GM18951 (cell line): Measurements from ENCODE around the gene MYADML2.
"Not testable (repeated sequence)": the region's sequence is repeated elsewhere in the genome, so short reads cannot be mapped to it uniquely, and the experiment has no call there.

ENCODE experiments used
- POLR2A ChIP-seq: IDR thresholded peaks from 4 replicates; pipeline ENCODE4 v1.6.1; 2011; ENCODE audit warnings: mild to moderate bottlenecking; ENCODE audit not compliant: insufficient read length, insufficient read depth; ENCODE audit errors: extremely low read depth
- in situ Hi-C: fragments of 300-500 bp; cut with MboI; formaldehyde crosslinking; loops from one replicate; pipeline ENCODE4 v1.12.0; 2022; ENCODE audit warnings: low sequenced_read_pairs, mixed read lengths, inconsistent platforms; ENCODE audit not compliant: unreplicated experiment

MYADML2 gene

DNA sequence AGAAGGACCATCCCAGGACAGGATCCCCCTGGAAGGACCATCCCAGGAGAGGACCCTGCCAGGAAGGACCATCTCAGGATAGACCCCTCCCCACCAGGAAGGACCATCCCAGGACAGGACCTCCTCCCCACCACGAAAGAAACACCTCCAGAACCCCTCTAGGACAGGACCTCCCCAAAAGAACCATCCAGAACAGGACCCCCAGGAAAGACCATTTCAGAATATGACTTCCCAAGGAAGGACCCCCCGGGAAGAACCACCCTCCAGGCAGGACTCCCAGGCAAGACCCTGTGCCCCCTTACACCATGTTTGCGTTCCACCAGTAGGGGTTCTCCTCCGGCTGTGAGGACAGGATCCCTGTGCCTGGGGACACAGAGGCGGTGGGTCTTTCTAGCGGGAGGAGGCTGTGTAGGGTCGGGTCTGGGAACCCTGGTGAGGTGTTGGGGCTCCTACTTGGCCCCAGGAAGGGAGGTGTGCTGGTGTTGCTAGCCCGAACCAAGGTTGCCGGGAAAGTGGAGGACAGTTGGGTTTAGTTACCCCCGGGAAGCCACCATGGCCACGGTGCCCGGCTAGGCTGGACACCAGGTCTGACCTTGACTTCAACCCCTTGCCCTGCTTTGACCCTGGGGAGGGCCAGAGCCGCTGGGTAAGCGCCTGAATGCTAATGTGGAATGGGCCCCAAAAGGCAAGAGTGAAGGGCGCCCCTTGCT lies 11.8 kb upstream of the MYADML2 start:
- TF ChIP-seq POLR2A, result no peak

DNA sequence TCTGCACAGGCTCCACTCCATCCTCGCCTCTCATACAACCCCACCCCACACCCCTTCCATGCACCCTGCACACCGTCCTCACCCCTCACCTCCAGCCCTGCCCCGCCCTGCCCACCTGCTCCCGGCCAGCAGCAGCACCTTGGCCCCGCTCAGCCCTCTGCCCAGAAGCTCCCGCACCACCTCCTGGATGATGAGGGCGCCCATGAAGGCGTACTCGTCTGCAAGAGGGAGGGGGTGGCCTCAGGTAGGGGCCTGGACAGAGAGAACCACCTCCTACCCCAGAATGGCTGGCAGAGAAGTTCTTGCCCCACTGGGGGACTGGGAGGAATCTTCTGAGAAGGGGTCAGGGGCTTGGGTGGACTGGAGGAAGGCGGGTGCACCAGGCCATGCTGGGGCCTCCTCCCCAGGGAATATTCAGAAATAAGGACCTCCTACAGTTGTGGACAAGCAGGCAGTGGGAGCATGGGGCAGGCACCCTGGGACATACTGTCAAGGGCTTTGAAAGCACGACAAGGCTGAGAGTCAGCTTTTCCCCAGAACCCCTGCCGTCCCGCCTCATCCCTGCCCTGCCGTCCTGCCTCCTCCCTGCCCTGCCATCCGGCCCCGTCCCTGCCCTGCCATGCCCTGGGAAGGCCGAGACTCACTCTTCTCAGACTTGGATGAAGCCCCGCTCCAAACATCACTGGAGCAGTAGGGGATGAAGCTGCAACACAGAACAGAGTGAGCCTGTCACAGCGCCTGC lies 10.8 kb upstream of the MYADML2 start:
- in situ Hi-C loops, result no loop called here
- no peak for TF ChIP-seq POLR2A

More for the DNA sequence above, 11.8 kb upstream of the MYADML2 start:
- in situ Hi-C loops, result no loop called here

DNA sequence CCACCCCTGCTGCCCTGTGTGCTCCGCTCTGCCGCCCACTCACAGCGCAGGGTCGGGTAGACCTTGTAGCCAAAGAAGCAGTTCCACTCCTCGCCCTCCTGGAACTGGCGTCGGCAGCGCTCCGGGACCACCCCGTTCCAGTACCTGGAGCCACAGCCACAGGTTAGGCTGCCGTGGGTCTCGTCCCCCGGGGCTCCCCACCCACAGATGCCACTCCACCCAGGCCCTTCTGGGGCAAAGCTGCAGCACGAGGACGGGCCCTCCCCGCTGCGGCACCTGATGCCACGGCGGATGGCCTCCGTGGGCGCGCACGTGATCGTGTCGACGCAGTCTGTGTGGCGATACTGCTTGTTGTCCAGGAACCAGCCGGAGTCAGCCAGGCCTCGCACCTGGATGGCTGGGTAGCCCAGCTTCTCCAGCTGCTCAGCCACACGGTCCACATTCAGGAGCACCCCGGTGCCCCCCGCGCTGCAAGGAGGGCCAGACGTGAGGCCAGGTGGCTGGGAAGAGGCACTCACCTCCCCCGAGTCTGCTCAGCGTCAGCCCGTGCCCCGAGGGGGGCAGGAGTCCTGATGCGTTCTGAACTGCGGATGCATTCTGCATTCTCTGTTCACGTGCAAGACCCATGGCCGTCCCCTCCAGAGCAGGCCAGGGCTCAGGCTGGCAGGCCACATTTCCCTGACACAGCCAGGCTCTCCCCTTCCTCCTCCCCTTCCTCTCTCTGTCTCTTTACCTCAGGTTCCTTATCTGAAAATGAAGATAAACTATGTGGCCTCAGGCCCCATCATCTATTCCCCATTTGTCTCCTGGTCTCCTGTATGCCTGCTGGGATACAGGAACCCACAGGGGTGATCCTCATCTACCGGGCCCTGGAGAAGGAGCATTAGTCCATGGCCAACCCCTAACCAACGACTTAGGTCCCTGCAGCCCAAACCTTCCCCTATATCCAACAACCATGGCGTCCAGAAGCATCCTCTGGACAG lies 9.9 kb upstream of the MYADML2 start:
- in situ Hi-C loops, result no loop called here
- no peak for TF ChIP-seq POLR2A

DNA sequence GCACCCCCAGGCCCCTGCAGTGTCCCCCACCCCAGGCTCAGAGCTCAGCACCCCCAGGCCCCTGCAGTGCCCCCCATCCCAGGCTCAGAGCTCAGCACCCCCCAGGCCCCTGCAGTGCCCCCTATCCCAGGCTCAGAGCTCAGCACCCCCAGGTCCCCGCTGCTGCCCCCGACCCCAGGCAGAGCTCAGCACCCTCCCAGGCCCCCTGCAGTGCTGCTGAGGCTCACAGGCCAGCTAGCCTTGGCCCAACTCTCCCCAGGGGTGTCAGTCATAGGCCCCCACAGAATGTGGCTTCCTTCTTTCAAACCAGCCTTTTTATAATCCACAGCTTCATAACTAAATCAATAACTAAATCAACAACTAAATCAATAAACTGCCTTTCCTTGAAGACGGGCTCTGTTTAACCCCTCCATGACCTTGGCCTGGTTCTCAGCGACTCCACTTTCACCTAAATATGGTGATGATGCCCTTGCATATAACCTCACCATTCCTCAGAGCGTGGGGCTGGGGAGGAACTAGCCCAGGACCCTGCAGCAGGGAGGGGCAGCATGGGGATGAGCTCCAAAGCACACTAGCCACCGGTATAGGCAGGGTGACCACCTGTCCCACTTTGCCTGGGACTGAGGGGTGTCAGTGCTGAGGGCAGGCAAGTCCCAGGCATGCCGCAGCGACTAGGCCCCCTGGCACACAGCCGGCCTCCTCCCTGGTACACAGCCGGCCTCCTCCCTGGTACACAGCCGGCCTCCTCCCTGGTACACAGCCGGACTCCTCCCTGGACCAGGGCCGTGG lies 8.9 kb upstream of the MYADML2 start:
- in situ Hi-C loops, result no loop called here
- TF ChIP-seq POLR2A, result no peak

DNA sequence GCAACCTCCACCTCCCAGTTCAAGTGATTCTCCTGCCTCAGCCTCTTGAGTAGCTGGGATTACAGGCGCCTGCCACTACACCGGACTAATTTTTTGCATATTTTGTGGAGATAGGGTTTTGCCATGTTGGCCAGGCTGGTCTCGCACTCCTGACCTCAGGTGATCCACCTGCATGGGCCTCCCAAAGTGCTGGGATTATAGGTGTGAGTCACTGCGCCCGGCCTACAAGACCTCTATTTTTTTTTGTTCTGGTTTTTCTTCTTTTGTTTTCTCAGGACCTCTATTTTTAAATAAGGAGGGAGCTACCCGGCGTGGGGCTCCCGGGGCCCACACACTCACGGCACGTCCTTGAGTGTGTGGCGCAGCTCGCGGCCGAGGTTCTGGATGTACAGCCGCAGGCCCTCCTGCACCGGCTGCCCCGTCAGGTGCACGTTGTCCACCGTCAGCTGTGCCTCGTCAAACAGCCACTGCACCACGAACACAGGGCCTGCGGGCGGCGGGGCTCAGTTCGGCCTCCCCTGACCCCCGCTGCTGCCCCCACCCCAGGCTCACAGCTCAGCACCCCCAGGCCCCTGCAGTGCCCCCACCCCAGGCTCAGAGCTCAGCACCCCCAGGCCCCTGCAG lies 8.1 kb upstream of the MYADML2 start:
- no peak for TF ChIP-seq POLR2A
- in situ Hi-C loops, result no loop called here

DNA sequence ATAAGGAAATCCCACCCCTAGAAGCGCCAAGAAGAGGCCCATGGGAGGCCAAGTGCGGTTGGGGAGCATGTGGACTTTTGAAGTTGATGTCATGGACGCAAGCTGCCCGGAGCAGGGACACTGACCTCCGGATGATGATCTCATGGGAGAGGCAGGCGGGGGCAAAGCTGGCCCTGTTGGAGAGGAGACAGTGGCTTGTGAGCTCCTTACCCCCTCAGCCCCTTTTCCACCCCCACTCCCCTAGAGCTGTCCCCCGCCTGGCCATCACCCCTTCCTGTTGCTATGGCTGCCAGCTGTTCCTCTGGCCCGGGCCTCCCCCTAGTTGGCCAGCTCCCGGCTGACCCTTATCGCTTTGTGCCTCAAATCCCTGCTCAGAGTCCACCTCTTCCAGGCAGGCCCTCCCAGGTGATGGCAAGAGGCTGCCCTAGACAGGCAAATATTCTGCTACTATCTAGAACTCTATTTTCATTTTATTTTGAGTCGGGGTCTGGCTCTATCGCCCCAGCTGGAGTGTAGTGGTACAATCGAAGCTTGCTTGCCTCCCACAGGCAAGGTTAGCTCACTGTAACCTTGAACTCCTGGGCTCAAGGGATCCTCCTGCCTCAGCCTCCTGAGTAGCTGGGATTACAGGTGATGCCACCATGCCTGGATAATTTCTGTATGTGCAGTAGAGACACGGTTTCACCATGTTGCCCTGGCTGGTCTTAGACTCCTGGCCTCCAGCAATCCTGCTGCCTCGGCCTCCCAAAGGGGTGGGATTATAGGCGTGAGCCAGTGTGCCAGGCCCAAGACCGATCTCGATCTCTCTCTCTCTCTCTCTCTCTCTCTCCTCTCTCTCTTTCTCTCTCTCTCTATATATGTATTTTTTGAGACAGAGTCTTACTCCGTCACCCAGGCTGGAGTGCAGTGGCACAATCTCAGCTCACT lies 7.4 kb upstream of the MYADML2 start:
- no peak for TF ChIP-seq POLR2A
- in situ Hi-C loops, result no loop called here

DNA sequence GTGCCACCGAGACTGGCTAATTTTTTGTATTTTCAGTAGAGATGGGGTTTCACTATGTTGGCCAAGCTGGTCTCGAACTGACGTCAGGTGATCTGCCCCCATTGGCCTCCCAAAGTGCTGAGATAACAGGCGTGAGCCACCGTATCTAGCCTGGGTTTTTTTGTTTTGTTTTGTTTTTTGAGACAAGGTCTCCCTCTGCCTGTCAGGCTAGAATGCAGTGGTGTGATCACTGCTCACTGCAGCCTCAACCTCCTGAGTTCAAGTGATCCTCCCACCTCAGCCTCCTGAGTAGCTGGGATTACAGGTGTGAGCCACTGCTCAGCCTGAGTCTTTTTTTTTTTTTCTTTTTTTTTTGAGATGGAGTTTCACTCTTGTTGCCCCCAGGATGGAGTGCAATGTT lies 6.4 kb upstream of the MYADML2 start:
- in situ Hi-C loops, result not testable (repeated sequence)

DNA sequence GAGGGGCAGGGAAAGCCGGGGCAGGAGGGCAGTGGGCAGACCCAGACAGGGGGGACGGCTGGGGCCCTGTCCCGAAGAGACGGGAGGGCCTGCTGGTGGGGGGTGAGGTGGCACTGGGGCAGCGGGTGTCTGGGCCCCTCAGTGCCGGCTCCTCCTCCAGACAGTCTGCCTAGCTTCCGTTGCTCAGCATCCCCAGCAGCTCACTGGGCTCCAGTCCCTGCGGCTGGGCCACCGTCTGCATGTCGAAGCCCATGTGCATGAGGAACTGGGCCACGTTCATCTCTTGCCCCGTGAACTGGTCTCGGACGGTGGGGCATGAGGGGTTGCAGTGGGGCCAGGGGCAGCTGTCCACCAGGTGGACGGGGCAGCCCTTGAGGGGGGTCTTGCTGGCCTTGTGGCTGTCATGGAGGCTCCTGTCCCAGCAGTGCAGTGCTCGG lies 5.8 kb upstream of the MYADML2 start:
- no peak for TF ChIP-seq POLR2A
- in situ Hi-C loops, result no loop called here

DNA sequence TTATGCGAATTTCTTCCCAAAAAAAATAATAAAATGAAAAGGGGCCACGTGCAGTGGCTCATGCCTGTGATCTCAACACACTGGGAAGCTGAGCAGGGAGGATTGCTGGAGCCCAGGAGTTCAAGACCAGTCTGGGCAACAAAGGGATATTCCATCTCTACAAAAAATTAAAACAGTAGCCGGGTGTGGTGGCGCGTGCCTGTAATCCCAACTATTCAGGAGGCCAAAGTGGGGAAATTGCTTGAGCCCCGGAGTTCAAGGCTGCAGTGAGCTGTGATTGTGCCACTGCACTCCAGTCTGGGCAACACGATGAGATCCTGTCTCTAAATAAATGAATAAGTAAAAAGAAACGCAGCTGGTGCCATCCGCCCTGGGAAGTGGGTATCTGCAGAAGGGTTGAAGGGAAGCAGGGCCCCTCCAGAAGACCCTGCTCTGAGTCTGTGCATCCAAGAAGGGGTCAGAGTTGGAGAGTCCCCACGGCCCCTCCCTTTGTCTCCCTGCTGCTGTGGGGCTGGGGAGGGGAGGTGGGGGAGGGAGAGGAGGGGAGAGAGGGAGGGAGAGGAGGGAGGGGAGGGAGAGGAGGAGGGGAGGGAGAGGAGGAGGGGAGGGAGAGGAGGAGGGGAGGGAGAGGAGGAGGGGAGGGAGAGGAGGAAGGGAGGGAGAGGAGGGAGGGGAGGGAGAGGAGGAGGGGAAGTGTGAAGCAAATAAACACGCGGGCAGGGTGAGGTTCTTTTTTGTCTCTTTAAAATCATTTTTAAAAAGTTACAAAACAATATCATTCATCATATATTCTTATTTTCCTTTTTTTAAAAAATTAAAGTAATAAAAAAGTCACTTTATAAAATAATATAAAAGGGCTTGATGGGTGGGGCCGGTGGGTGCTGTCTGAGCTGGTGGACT lies 5.0 kb upstream of the MYADML2 start:
- TF ChIP-seq POLR2A, result no peak
- in situ Hi-C loops, result no loop called here

DNA sequence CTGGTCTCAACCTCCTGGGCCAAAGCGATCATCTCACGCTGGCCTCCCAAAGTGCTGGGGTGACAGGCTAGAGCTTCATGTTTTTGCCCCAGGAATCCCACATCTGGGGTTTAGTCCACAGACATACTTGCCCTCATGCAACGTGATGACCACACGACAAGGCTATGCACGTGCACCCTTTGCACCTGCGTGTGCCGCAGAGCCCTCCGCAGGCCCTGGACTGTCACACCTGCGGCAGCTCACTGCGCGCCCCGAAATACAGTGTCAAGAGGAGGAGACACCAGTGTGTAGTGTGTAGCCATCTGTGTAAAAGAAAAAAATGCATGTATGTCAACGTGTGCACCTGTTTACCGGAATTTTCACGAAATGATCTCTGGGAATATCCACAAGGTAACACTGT lies 3.5 kb upstream of the MYADML2 start:
- no peak for TF ChIP-seq POLR2A
- in situ Hi-C loops, result no loop called here
